ENCODE results near the gene GNAQ. TPM values are rescaled to one million over a fixed set of nuclear protein-coding genes. Genes with fewer than 3 reads are reported as not detected.
A peak's percentile ranks its signal among the peaks of the same experiment; 100 is the strongest.

Gene GNAQ
- total RNA-seq = 10 to 100 TPM; 46.0 to 58.8 TPM

GRCh38 chr9:78031444-78031892, at the start of gene GNAQ:
GNAQ (minus strand) TSS chr9:78031811; CDS start chr9:78031235, 576 bp downstream.
- no peak for TF ChIP-seq CTCF (IDR thresholded peaks at IDR 0.05)
- no peaks in the 10 kb centered on the region for H3K9me3 ChIP-seq
- H3K27ac ChIP-seq = peak within 1 kb of the TSS; percentile 87 to 96
- H3K36me3 ChIP-seq = no peaks in the 10 kb centered on the region
- ATAC-seq (ENCODE audit: insufficient number of reproducible peaks, low FRiP score, low read depth) (no peak), DNase-seq (ENCODE audit: low spot score) (no peak)
- H3K27me3 ChIP-seq (replicated peaks; ENCODE audit: insufficient read depth) = no peaks in the 10 kb centered on the region
- peak within 1 kb of the TSS; percentile 96 for H3K4me3 ChIP-seq
- peaks cover 27 to 38% of the 10 kb centered on the region in 2 donors for H3K4me1 ChIP-seq (ENCODE audit: control insufficient read depth in 1 of 2, low read depth in 2 of 2)

GRCh38 chr9:78074385-78075291, 43.0 kb upstream of the GNAQ start:
- ATAC-seq (ENCODE audit: insufficient number of reproducible peaks, low FRiP score, low read depth) = no peak
- Histone ChIP-seq H3K27ac (no peak overlapping the region), H3K4me3 (no peak overlapping the region), H3K36me3 (no peaks in the 10 kb centered on the region), H3K9me3 (no peaks in the 10 kb centered on the region), H3K27me3 (replicated peaks; ENCODE audit: insufficient read depth) (no peaks in the 10 kb centered on the region), H3K4me1 (ENCODE audit: control insufficient read depth in 1 of 2, low read depth in 2 of 2) (no peaks in the 10 kb centered on the region)
- no peak for TF ChIP-seq CTCF (IDR thresholded peaks at IDR 0.05)
- DNase-seq (ENCODE audit: low spot score) = no peak

- TF ChIP-seq CTCF (IDR thresholded peaks at IDR 0.05) = no peak
- DNase-seq (ENCODE audit: low spot score) = no peak
- Histone ChIP-seq H3K4me3 (no peak overlapping the region), H3K27ac (no peak overlapping the region), H3K36me3 (no peaks in the 10 kb centered on the region), H3K4me1 (ENCODE audit: control insufficient read depth in 1 of 2, low read depth in 2 of 2) (no peaks in the 10 kb centered on the region), H3K27me3 (replicated peaks; ENCODE audit: insufficient read depth) (no peaks in the 10 kb centered on the region), H3K9me3 (no peaks in the 10 kb centered on the region)
- no peak for ATAC-seq (ENCODE audit: insufficient number of reproducible peaks, low FRiP score, low read depth)
Measured at GRCh38 chr9:78073722-78074121, 42.1 kb upstream of the GNAQ start.

GRCh38 chr9:78072586-78073199, 41.1 kb upstream of the GNAQ start:
- no peak for DNase-seq (ENCODE audit: low spot score)
- Histone ChIP-seq H3K36me3 (no peaks in the 10 kb centered on the region), H3K27me3 (replicated peaks; ENCODE audit: insufficient read depth) (no peaks in the 10 kb centered on the region), H3K27ac (no peak overlapping the region), H3K4me1 (ENCODE audit: control insufficient read depth in 1 of 2, low read depth in 2 of 2) (no peaks in the 10 kb centered on the region), H3K4me3 (no peak overlapping the region), H3K9me3 (no peaks in the 10 kb centered on the region)
- TF ChIP-seq CTCF (IDR thresholded peaks at IDR 0.05) = no peak
- no peak for ATAC-seq (ENCODE audit: insufficient number of reproducible peaks, low FRiP score, low read depth)

GRCh38 chr9:78070521-78070920, 38.9 kb upstream of the GNAQ start:
- Histone ChIP-seq H3K27ac (no peak overlapping the region), H3K4me3 (no peak overlapping the region), H3K27me3 (replicated peaks; ENCODE audit: insufficient read depth) (no peaks in the 10 kb centered on the region), H3K9me3 (no peaks in the 10 kb centered on the region), H3K36me3 (no peaks in the 10 kb centered on the region), H3K4me1 (ENCODE audit: control insufficient read depth in 1 of 2, low read depth in 2 of 2) (no peaks in the 10 kb centered on the region)
- no peak for TF ChIP-seq CTCF (IDR thresholded peaks at IDR 0.05)
- ATAC-seq (ENCODE audit: insufficient number of reproducible peaks, low FRiP score, low read depth) (no peak), DNase-seq (ENCODE audit: low spot score) (no peak)
